SU-DHL-6 (cell line): ENCODE data around the gene TMEM176B.

Source experiments
- H2AFZ ChIP-seq: fragments of 200-600 bp; sonication (generic); 2 replicates; pipeline ENCODE4 v1.6.1; 2014; ENCODE audit warnings: low read depth, mild to moderate bottlenecking, moderate library complexity, mixed read lengths, antibody characterized with exemption, low read length; ENCODE audit not compliant: severe bottlenecking
- H3F3A ChIP-seq: fragments of 200-600 bp; shearing (Covaris generic); 2 replicates; pipeline ENCODE4 v1.6.0; 2016; ENCODE audit warnings: antibody characterized with exemption, mild to moderate bottlenecking; ENCODE audit not compliant: insufficient read depth
- H3K27ac ChIP-seq: fragments of 200-600 bp; sonication (generic); 2 replicates; pipeline ENCODE4 v1.5.1; 2016; ENCODE audit warnings: low read depth, mild to moderate bottlenecking, low read length, moderate library complexity, mixed read lengths
- H3K27me3 ChIP-seq: fragments of 200-600 bp; sonication (generic), shearing (Covaris generic); 2 replicates; pipeline ENCODE4 v1.6.0; 2014; ENCODE audit warnings: mild to moderate bottlenecking, low read length
- H3K36me3 ChIP-seq: fragments of 200-600 bp; sonication (generic); 2 replicates; pipeline ENCODE4 v1.6.1; 2014; ENCODE audit warnings: mild to moderate bottlenecking, low read length, mixed read lengths
- H3K4me2 ChIP-seq: fragments of 300-600, 200-600 bp; shearing (Covaris generic), sonication (generic); 2 replicates; pipeline ENCODE4 v1.6.0; 2014; ENCODE audit warnings: low read length, low read depth, mild to moderate bottlenecking; ENCODE audit not compliant: poor library complexity, severe bottlenecking
- H3K4me3 ChIP-seq: fragments of 200-600 bp; sonication (generic); 2 replicates; pipeline ENCODE4 v1.5.1; 2014; ENCODE audit warnings: antibody characterized with exemption, low read length, mild to moderate bottlenecking, mixed read lengths; ENCODE audit not compliant: insufficient read depth, poor library complexity, severe bottlenecking
- H3K79me2 ChIP-seq: fragments of 200-600 bp; sonication (generic); 2 replicates; pipeline ENCODE4 v1.6.1; 2014; ENCODE audit warnings: mild to moderate bottlenecking, low read length, moderate library complexity; ENCODE audit not compliant: insufficient read depth
- H3K9ac ChIP-seq: fragments of 200-600 bp; sonication (generic); 2 replicates; pipeline ENCODE4 v1.7.0; 2014; ENCODE audit warnings: mild to moderate bottlenecking, low read length
- H3K9me2 ChIP-seq: fragments of 200-600 bp; sonication (generic); replicated peaks from 2 replicates; pipeline ENCODE4 v1.6.1; 2014; ENCODE audit warnings: low read length; ENCODE audit not compliant: insufficient read depth
- H3K9me3 ChIP-seq: fragments of 200-600 bp; sonication (generic); 2 replicates; pipeline ENCODE4 v1.6.1; 2014; ENCODE audit warnings: low read length, mixed read lengths; ENCODE audit not compliant: insufficient read depth
- H4K20me1 ChIP-seq: fragments of 200-600 bp; sonication (generic); 2 replicates; pipeline ENCODE4 v1.6.1; 2014; ENCODE audit warnings: low read depth, mild to moderate bottlenecking, antibody characterized with exemption, low read length, moderate library complexity, mixed read lengths
- CTCF ChIP-seq: fragments of 200-600 bp; sonication (generic); IDR thresholded peaks from one replicate; pipeline ENCODE4 v1.5.1; 2017; ENCODE audit warnings: antibody characterized with exemption, mild to moderate bottlenecking, low read length, moderate library complexity; ENCODE audit not compliant: insufficient read depth, poor library complexity, severe bottlenecking
- EZH2phosphoT487 ChIP-seq: fragments of 200-600 bp; sonication (generic), shearing (Covaris generic); conservative IDR thresholded peaks from 2 replicates; pipeline ENCODE4 v1.6.1; 2018; ENCODE audit warnings: mild to moderate bottlenecking, antibody characterized with exemption, low read length, moderate library complexity, mixed read lengths

Gene TMEM176B

GRCh38 chr7:150784954-150785353, 15.2 kb downstream of the TMEM176B start:
- Histone ChIP-seq H4K20me1 (no peaks in the 10 kb centered on the region), H3K79me2 (no peaks in the 10 kb centered on the region), H3K4me3 (no peak overlapping the region), H3K9me2 (no peaks in the 10 kb centered on the region), H3K9ac (no peak overlapping the region), H3K9me3 (no peaks in the 10 kb centered on the region), H2AFZ (no peak overlapping the region), H3K27me3 (0 out of 2 replicates have a peak, but pooled peaks cover 3% of the 10 kb centered on the region), H3K36me3 (no peaks in the 10 kb centered on the region), H3K4me2 (no peak overlapping the region), H3F3A (no peaks in the 10 kb centered on the region), H3K27ac (no peak overlapping the region)
- TF ChIP-seq EZH2phosphoT487: no peak
- no peak for TF ChIP-seq CTCF

GRCh38 chr7:150784120-150784736, 15.9 kb downstream of the TMEM176B start:
- TF ChIP-seq EZH2phosphoT487: no peak
- no peak for TF ChIP-seq CTCF
- H3K36me3 ChIP-seq: no peaks in the 10 kb centered on the region
- H2AFZ ChIP-seq: no peak overlapping the region
- no peaks in the 10 kb centered on the region for H3K79me2 ChIP-seq
- no peak overlapping the region for H3K9ac ChIP-seq
- H3F3A ChIP-seq: no peaks in the 10 kb centered on the region
- H3K27me3 ChIP-seq: 0 out of 2 replicates have a peak, but pooled peaks cover 3% of the 10 kb centered on the region
- H3K9me3 ChIP-seq: no peaks in the 10 kb centered on the region
- H3K27ac ChIP-seq: no peak overlapping the region
- no peak overlapping the region for H3K4me2 ChIP-seq
- H3K4me3 ChIP-seq: no peak overlapping the region
- no peaks in the 10 kb centered on the region for H4K20me1 ChIP-seq
- no peaks in the 10 kb centered on the region for H3K9me2 ChIP-seq

GRCh38 chr7:150781961-150782360, 18.2 kb downstream of the TMEM176B start:
- Histone ChIP-seq H3K4me2 (no peak overlapping the region), H3K4me3 (no peak overlapping the region), H4K20me1 (no peaks in the 10 kb centered on the region), H3K9ac (no peak overlapping the region), H3K79me2 (no peaks in the 10 kb centered on the region), H3K27me3 (0 out of 2 replicates have a peak, but pooled peaks cover 3% of the 10 kb centered on the region), H2AFZ (no peak overlapping the region), H3K27ac (no peak overlapping the region), H3K9me3 (no peaks in the 10 kb centered on the region), H3F3A (no peaks in the 10 kb centered on the region), H3K9me2 (no peaks in the 10 kb centered on the region), H3K36me3 (no peaks in the 10 kb centered on the region)
- no peak for TF ChIP-seq CTCF
- TF ChIP-seq EZH2phosphoT487: no peak
